ENCODE data around the gene NFATC2.

- TF ChIP-seq CTCF (IDR thresholded peaks at IDR 0.05 in 2 of 3, conservative IDR thresholded peaks at IDR 0.05 in 1 of 3; ENCODE audit: borderline replicate concordance in 1 of 3, insufficient read depth in 1 of 3, low read depth in 2 of 3, low read length in 2 of 3) (no peak), SP1 (IDR thresholded peaks at IDR 0.05; ENCODE audit: low read depth) (no peak), RAD21 (IDR thresholded peaks at IDR 0.05; ENCODE audit: low read depth) (no peak), POLR2AphosphoS5 (IDR thresholded peaks at IDR 0.05; ENCODE audit: low read depth, low read length) (no peak), TCF7L2 (IDR thresholded peaks at IDR 0.05; ENCODE audit: borderline replicate concordance, extremely low read depth, insufficient read depth, insufficient read length) (no peak), JUND (IDR thresholded peaks at IDR 0.05) (no peak), POLR2A (IDR thresholded peaks at IDR 0.05; ENCODE audit: borderline replicate concordance, extremely low read depth, insufficient read depth, insufficient read length) (no peak), EZH2 (IDR thresholded peaks at IDR 0.05) (no peak), EZH2phosphoT487 (IDR thresholded peaks at IDR 0.05; ENCODE audit: borderline replicate concordance) (no peak), ZFX (IDR thresholded peaks at IDR 0.05) (no peak), SRF (IDR thresholded peaks at IDR 0.05; ENCODE audit: low read depth) (no peak), MAX (IDR thresholded peaks at IDR 0.05) (no peak)
Measured at GRCh38 chr20:51354191-51354768, 188.2 kb downstream of the NFATC2 start.

Data from HCT116 (cell line).